ENCODE data around the gene PRKAR2A.
"Not testable (repeated sequence)": the region's sequence is repeated elsewhere in the genome, so short reads cannot be mapped to it uniquely, and the experiment has no call there.

The PRKAR2A gene

GRCh38 chr3:48725185-48725855 lies 122.4 kb downstream of the PRKAR2A start:
- DNase-seq = not testable (repeated sequence)

- no peak for DNase-seq
These were observed 123.9 kb downstream of the PRKAR2A start for GRCh38 chr3:48723725-48724124.

GRCh38 chr3:48723293-48723692 lies 124.4 kb downstream of the PRKAR2A start:
- DNase-seq = not testable (repeated sequence)

GRCh38 chr3:48716982-48717746 lies 130.5 kb downstream of the PRKAR2A start, which contains the start of gene IP6K2:
Gene IP6K2, minus strand, starts transcription at chr3:48717221. Its CDS starts 21,930 bp downstream, at chr3:48695291.
- DNase-seq = peak; percentile 93 to 98

- peak in 1 of 2 experiments; percentile 28 for DNase-seq
These were observed 131.1 kb downstream of the PRKAR2A start for GRCh38 chr3:48716508-48716981.

GRCh38 chr3:48715174-48715800 lies 132.4 kb downstream of the PRKAR2A start:
- DNase-seq = peak in 1 of 2 experiments; percentile 23

GRCh38 chr3:48711727-48712126 lies 135.9 kb downstream of the PRKAR2A start:
- no peak for DNase-seq

- DNase-seq = no peak
These were observed 138.6 kb downstream of the PRKAR2A start for GRCh38 chr3:48709051-48709461.

GRCh38 chr3:48708481-48708889 lies 139.2 kb downstream of the PRKAR2A start:
- DNase-seq = no peak

- peak in 1 of 2 experiments; percentile 3 for DNase-seq
These were observed 140.5 kb downstream of the PRKAR2A start for GRCh38 chr3:48707157-48707556.

- DNase-seq = no peak
These were observed 145.3 kb downstream of the PRKAR2A start for GRCh38 chr3:48702320-48702920.

GRCh38 chr3:48700731-48701405 lies 146.8 kb downstream of the PRKAR2A start:
- DNase-seq = no peak

GRCh38 chr3:48698891-48699290 lies 148.8 kb downstream of the PRKAR2A start:
- no peak for DNase-seq

GRCh38 chr3:48697952-48698351 lies 149.7 kb downstream of the PRKAR2A start:
- DNase-seq = no peak

GRCh38 chr3:48696601-48697000 lies 151.1 kb downstream of the PRKAR2A start:
- no peak for DNase-seq

All from NCI-H524 (cell line).